Stimulated activated CD4-positive, alpha-beta T cell treated with anti-CD3 and anti-CD28 coated beads, Interleukin-15, amount 100 ng/mL, for 1 hour (primary cell): ENCODE results near the gene KRT79.
"Not testable (repeated sequence)": the region's sequence is repeated elsewhere in the genome, so short reads cannot be mapped to it uniquely, and the experiment has no call there.

Source experiments
- DNase-seq, 2 donors: peaks; one replicate each; pipeline ENCODE4 v3.0.0-alpha.2; 2020; ENCODE audit warnings: low read depth in 1 of 2, low spot score in 1 of 2

The KRT79 gene

GRCh38 chr12:52807544-52808470 lies 26.3 kb downstream of the KRT79 start:
- DNase-seq, result no peak

DNA sequence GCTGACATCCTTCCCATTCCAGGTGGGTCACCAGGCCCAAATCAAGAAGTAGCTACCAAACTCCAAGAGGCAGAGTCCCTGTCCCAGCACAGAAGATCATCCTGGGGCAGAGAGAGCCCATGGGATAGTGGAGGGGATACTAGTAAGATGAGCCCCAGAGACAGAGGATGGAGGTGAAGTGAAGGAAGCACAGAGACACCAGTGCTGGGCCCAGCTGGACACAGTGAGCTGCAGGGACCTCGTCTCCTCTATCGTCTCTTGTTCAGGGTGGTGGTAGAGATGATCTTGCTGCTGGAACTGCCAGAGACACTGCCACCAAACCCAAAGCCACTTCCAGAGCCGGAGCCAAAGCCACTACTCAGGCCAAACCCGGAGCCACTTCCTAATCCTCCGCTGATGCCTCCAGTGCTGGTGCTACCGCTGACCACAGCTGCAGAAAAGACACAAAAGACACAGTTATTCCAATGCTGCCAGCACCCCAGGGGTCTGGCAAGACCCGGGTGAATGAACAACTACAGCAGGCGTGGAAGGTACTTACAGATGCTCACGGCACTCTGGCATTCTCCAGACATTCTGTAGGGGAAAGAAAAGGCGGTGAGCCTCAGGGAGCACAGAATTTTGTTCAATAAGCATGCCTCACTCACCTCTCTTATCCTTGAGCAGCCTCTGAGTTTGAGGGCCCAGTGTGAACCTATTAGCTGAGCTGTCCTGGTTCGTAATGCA lies 27.1 kb downstream of the KRT79 start:
- DNase-seq, result no peak

DNA sequence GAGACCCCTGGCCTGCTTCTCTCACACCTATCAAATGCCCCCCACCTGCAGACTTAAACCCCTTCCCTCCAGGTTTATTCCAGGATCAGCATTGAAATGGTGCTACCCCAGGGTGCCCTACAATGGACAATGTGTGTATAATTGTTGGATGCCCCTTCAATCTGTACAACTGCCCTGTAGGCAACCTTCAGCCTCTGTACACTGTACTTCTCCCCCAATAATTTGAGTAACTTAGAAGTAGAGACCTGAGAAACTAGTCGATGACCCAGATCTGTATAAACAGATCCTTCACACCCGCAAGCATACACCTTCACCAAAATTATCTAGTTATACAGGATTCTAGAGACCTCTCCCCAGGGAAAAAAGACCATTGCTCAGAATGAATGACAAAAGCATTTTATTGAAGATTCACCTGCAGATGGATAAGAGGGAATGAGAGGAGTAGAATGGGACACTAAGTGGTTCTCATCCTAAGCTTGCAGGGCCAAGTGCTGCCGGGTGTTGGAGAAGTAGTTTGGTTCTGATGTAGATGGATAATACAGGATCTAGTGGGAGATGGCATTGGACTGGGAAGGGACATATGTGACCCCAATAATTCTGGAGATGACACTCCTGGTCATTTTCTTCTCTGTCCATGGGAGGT lies 27.8 kb downstream of the KRT79 start:
- DNase-seq, result no peak

DNA sequence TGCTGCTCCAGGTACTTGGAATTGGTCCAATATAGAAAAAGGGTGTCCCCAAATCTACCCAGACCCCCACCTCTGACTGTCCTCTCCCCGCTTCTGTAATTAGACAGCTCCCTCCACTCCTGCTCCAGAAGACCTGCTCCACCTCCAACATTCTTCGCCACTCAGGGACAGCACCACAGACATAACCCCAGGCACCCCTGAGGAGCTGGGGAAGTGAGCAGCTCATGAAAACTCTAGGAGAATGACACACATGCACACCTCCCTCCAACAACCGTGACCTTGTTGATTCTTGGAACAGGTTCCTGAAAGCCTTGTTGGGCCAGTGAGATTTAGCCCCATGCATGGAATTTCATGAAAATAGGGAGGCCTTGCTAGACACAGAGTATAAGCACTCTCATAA lies 28.4 kb downstream of the KRT79 start:
- DNase-seq, result no peak

GRCh38 chr12:52805000-52805399 lies 29.1 kb downstream of the KRT79 start:
- no peak for DNase-seq

DNA sequence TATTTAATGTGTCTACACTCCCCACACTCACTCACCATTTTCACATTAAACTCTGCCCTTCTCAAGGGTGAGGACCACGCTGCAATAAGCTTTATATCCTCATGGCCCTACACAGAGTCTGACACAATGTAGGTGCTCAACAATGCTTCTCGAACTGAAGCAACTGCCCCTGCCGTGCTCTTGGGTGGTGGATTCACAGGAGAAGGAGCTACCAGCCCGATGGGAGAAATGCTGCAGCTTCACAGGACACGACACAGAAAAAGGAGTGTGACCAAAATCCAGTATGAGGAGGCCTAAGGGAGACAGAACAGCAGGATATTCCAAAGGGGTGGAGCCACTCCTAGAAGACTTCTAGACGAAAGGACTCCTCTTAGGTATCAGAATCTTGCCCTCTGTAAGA lies 31.7 kb downstream of the KRT79 start:
- DNase-seq, result no peak

DNA sequence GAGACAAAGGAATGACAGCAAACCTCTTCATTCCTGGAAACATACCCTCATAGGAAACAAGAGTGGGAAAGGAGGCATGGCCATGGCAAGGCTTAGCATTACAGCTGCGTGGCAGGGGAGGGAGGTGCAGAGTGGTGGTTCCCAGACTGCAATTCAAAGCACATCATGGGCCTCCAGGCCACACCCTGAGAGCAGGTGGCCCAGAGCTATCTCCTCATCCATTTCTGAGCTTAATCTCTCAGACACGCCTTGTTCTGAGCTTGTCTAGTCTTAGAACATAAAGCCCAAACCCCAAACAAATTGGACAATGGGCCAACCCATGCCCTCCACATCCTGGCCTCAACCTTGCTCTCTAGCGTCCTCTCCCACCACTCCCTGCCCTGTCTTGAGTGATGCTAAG lies 32.3 kb downstream of the KRT79 start:
- DNase-seq, result no peak

- DNase-seq, result no peak
Measured at GRCh38 chr12:52800259-52800917, 33.7 kb downstream of the KRT79 start.

DNA sequence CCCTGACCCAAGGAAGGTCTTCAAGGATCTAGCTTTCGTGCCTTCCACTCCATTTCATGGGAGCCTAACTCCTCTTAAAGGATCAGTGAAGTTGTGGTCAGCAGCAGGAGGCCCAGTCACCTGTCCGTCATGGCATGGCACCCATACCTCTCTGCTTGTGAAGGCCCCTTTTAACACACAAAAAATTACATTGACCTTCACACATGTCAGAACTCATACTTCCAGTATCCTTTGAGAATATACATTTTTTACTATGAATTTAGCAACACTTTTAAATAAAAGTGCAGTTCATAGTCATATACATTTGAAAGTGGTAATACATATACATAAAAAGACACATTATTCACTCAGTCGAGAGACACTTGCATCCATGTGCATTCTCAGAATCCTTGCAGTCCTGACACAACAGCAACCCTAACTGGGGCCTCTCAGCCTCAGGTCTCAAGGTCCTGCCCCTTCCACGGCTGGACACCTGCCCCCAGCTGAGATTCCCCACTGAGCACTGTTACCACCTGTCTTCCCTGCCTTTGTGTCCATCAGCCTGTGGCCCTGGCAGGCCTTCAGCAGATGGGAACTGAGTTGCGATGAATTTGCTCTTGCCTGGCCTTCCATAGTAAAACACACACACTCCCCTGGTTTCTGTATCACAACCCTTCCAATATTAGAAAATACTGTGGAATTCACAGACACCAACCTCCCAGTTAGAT lies 34.5 kb downstream of the KRT79 start:
- DNase-seq, result no peak

DNA sequence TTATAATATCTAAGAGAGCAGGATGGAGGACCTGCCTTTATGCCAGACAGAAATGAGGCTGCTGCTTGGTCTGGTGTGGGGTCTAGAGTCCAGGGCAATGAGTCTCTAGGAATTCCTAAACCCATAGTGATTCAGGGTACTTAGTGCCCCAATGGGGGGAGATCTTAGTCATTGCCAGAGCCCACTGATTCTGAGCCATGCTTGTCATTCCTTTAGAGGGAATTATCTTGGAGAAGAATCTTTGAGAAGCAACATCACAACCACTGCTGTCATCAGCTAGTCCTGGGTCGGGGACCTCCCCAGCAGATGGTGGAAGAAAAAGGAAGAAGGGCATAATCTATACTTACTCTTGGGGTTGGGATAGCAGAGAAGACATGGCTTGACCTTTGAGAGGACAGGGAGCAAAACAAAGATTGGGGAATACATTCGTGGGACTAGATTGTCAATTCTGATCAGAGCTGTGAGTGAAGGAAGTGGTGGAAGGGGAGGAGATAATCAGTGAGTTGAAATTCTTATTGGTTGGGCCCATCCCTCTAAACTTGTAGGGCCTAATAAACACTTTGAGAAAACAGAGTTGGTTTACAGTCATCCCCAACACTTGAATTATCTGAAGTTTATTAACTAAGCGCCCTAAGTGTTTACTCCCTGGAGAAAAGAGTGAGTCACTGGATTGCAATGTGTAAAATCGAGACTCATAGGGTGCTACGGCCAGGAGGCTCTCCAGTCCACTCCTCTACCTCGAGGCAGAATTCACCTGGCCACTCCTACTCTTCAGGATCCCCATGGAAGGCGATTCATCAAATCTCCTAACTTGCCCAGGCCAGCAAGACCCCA lies 35.2 kb downstream of the KRT79 start:
- no peak for DNase-seq

DNA sequence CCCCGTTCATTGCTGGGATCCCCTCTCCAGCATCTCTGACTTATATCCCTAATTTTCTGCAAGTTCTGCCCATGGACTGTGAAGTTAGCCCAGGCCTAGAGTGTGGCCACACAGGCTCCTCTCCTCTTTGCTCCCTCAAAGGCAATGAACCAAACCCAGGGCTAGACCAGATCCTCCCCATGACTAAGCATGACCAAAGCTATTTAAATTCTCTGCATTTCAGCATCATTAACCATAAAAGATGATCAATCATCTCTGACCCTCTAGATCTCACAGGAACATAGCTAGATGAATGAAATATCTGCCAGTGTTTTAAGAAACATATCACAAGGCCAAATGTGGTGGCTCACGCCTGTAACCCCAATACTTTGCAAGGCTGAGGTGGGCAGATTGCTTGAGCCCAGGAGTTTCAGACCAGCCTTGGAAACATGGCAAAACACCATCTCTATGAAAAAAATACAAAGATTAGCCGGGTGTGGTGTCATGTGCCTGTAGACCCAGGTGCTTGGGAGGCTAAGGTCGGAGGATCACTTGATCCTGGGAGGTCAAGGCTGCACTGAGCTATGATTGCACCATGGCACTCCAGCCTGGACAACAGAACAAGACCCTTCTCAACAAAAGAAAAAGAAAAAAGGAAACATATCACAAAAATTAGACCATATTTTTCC lies 36.0 kb downstream of the KRT79 start:
- DNase-seq, result no peak

DNA sequence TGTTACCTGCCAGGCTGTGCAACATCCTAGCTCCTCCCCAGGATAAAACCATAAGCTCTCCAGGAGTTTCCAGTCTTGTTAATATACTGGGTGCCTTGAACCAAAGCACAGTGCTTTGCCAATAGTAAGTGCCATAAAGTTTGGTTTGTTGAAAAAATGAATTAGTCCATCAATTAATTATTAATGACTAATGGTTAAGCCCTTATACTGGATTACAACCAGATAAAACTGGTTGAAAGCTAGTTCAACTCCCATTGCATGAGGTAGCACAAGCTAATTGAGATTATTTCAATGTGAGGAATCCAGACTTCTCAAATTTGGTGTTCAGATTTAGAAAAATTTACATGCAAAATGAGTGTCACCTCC lies 36.6 kb downstream of the KRT79 start:
- no peak for DNase-seq

DNA sequence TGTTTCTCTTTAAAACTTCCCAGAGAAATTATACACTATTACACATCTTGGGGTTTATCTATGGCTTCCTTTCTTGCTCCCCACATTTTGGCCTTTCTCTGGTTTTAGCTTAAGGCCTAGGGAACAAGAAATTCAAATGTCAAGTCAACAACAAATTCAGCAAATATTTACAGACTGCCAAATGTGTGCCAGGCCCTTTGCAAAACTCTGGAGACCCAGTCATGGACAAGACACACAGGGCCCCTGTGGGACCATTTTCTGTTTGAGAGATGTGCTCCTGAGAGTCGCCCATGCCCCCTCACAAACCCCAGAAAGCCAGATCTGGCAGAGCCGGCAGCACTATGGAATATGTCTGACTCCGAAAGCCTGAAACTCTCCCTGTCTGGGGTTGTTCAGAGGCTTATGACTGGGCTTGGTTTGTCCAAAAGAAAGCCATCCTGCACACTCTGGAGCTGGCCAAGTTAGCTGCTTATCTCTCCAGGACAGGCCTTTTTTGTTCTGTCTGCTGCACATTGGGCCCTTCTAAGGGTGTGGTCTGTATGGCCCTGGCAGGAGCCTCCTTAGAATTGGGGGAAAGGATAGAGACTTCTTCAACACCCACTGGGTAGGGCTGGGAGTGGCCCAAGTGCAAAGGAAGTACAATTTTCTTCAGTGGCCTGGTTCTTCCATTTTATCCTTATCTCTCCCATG lies 37.1 kb downstream of the KRT79 start:
- DNase-seq, result no peak

GRCh38 chr12:52796429-52796794 lies 37.7 kb downstream of the KRT79 start:
- no peak for DNase-seq

- DNase-seq, result no peak
Measured at GRCh38 chr12:52795694-52796428, 38.2 kb downstream of the KRT79 start, which contains the start of gene KRT3. Gene KRT3 (minus strand): TSS chr12:52796117. CDS start chr12:52796042, 75 bp downstream.

GRCh38 chr12:52795332-52795674 lies 38.8 kb downstream of the KRT79 start:
- not testable (repeated sequence) for DNase-seq

DNA sequence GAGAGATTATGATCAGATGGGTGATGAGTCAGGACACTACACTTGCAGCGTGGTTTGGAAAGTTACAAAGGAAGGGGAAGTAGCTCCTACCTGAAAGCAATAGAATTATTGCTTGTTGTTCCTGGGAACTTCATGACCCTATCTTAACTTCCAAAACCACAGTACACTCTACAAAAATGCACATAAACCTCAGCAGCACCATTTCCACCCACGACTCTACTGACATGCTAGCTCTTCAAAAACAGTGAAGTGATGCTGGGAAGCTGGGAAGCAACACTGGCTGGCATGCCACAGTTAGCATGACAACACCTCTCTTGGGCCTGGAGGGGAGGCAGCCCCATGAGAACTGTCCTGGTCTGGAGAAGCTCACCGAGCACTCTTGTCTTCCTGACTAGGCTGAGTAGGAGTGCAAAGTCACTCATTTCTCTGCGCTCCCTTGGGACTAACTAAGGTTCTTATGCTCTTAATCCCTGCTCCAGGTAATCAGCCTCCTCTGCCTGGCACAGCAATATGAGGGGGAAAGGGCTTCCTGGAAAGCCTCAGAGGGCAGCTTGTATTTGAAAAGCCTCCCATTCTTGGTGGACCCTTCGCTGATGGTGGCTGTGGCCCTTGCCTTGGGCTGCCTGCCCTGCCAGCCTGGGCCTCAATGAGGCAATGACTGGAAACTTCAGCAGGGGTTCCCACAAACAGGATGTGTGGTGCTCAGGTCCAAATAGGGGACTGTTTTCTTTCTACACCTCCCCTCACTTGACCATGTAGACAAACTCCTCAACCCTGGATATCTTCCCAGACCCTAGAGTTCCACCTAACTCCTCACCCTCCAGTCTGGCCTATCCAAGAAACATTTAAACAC lies 39.4 kb downstream of the KRT79 start:
- DNase-seq, result no peak
